ENCODE results near the gene DRAP1. TPM values are rescaled to one million over a fixed set of nuclear protein-coding genes. Genes with fewer than 3 reads are reported as not detected.

Gene DRAP1
- total RNA-seq, 1 experiment from 2014 or later: 114 TPM

- Mint-ChIP-seq H3K27ac (no peak overlapping the region), H3K27me3 (ENCODE audit: low read depth) (peaks cover 6% of the 10 kb centered on the region), H3K36me3 (no peaks in the 10 kb centered on the region), H3K9me3 (no peaks in the 10 kb centered on the region), H3K4me3 (no peak overlapping the region), H3K4me1 (peaks cover 23% of the 10 kb centered on the region)
- POLR2A ChIA-PET: interaction anchor here (0.6 to 1.2 kb wide), 4 partner anchors 25 to 57 kb away, joined by 3 read pairs; partner anchors contain the start of genes CCDC85B and MUS81
- DNase-seq (ENCODE audit: low spot score) (no peak), ATAC-seq (no peak)
- no peak for TF ChIP-seq ATF3 (CRISPR knock-in tag; conservative IDR thresholded peaks at IDR 0.05)
- TF ChIP-seq MXD4 (CRISPR knock-in tag; IDR thresholded peaks at IDR 0.05; ENCODE audit: borderline replicate concordance): no peak
- TF ChIP-seq IRF1 (CRISPR knock-in tag; IDR thresholded peaks at IDR 0.05): no peak
- TF ChIP-seq HMGA2 (CRISPR knock-in tag; IDR thresholded peaks at IDR 0.05): no peak
- TF ChIP-seq FOXK1 (CRISPR knock-in tag; IDR thresholded peaks at IDR 0.05): no peak
- TF ChIP-seq AR (CRISPR knock-in tag; IDR thresholded peaks at IDR 0.05): no peak
- no peak for TF ChIP-seq GTF2I (CRISPR knock-in tag; conservative IDR thresholded peaks at IDR 0.05)
- TF ChIP-seq RELA (CRISPR knock-in tag; IDR thresholded peaks at IDR 0.05; ENCODE audit: borderline replicate concordance): no peak
- no peak for TF ChIP-seq ZNF396 (CRISPR knock-in tag; IDR thresholded peaks at IDR 0.05; ENCODE audit: borderline replicate concordance)
- no peak for TF ChIP-seq CBFB (CRISPR knock-in tag; IDR thresholded peaks at IDR 0.05; ENCODE audit: low read depth)
- no peak for TF ChIP-seq CREB1 (CRISPR knock-in tag; IDR thresholded peaks at IDR 0.05)
- no peak for TF ChIP-seq ZNF281 (CRISPR knock-in tag; IDR thresholded peaks at IDR 0.05)
- TF ChIP-seq NR3C1 (CRISPR knock-in tag; conservative IDR thresholded peaks at IDR 0.05; ENCODE audit: low read depth): no peak
- TF ChIP-seq ERG (CRISPR knock-in tag; IDR thresholded peaks at IDR 0.05): no peak
- TF ChIP-seq TEAD4 (CRISPR knock-in tag; IDR thresholded peaks at IDR 0.05): no peak
- CTCF ChIA-PET: interaction anchor here (0.6 to 2.6 kb wide), 5 partner anchors 25 to 1731 kb away, joined by 3 to 9 read pairs (median 5); partner anchors contain the start of gene CCDC85B
Observed at GRCh38 chr11:65915821-65916251, 3.4 kb upstream of the DRAP1 start.

GRCh38 chr11:65916391-65916790, 2.8 kb upstream of the DRAP1 start:
- H3K4me3 Mint-ChIP-seq: peak overlapping the region; percentile 50
- POLR2A ChIA-PET: interaction anchor here (0.6 to 1.1 kb wide), 3 partner anchors 30 to 57 kb away, joined by 3 read pairs; partner anchors contain the start of gene MUS81
- peaks cover 23% of the 10 kb centered on the region for H3K4me1 Mint-ChIP-seq
- CTCF ChIA-PET: interaction anchor here (0.6 to 2.6 kb wide), 3 partner anchors 25 to 246 kb away, joined by 5 to 9 read pairs (median 5); partner anchors contain the start of gene CCDC85B
- H3K9me3 Mint-ChIP-seq: no peaks in the 10 kb centered on the region
- H3K27ac Mint-ChIP-seq: no peak overlapping the region
- DNase-seq (ENCODE audit: low spot score) (no peak), ATAC-seq (no peak)
- peaks cover 6% of the 10 kb centered on the region for H3K27me3 Mint-ChIP-seq (ENCODE audit: low read depth)
- no peaks in the 10 kb centered on the region for H3K36me3 Mint-ChIP-seq
- TF ChIP-seq ZNF263 (CRISPR knock-in tag; IDR thresholded peaks at IDR 0.05; ENCODE audit: low read depth): no peak
- TF ChIP-seq E2F4 (CRISPR knock-in tag; IDR thresholded peaks at IDR 0.05; ENCODE audit: borderline replicate concordance, low read depth): no peak
- no peak for TF ChIP-seq ATF6 (CRISPR knock-in tag; IDR thresholded peaks at IDR 0.05)
- no peak for TF ChIP-seq ZNF317 (CRISPR knock-in tag; IDR thresholded peaks at IDR 0.05; ENCODE audit: borderline replicate concordance, low read depth)
- TF ChIP-seq IRF1 (CRISPR knock-in tag; IDR thresholded peaks at IDR 0.05): no peak
- no peak for TF ChIP-seq JUN (CRISPR knock-in tag; IDR thresholded peaks at IDR 0.05)
- TF ChIP-seq RORB (CRISPR knock-in tag; IDR thresholded peaks at IDR 0.05): no peak
- TF ChIP-seq E2F1 (CRISPR knock-in tag; IDR thresholded peaks at IDR 0.05): no peak
